Measurements from ENCODE around the gene ITGBL1.

DNA sequence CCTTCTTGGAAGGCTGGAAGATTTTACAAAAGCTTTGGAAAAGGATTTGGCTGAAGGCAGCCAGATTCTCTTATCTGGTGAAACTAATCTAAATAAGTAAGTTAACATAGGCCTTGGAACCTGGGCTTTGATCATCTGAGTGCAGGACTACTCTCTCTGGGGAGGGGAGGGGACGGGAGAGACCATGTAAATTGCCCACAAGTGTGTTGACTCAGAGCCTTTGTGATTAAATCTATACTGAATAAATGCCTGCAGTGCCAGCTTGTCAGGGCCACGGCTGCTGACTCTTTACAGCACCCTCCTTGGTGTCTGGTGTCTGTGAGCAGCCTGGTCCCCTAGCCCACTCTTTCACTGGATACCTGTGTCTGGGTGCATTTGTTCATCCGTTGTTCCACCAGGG is 251.4 kb downstream of the ITGBL1 start:
- TF ChIP-seq EZH2 (IDR thresholded peaks at IDR 0.05; ENCODE audit: insufficient read depth, poor library complexity, severe bottlenecking) (no peak), EZH2phosphoT487 (IDR thresholded peaks at IDR 0.05; ENCODE audit: insufficient read depth, low read depth) (no peak)
